ENCODE results near the gene DNAH2. TPM values are rescaled to one million over a fixed set of nuclear protein-coding genes. Genes with fewer than 3 reads are reported as not detected.
A peak's percentile ranks its signal among the peaks of the same experiment; 100 is the strongest.

Gene DNAH2
- total and polyA plus RNA-seq, 9 of the 15 experiments (the other 6 are each of a cell fraction or from before 2014, with no cell fraction given): 0.03 TPM; not detected in 8

DNA sequence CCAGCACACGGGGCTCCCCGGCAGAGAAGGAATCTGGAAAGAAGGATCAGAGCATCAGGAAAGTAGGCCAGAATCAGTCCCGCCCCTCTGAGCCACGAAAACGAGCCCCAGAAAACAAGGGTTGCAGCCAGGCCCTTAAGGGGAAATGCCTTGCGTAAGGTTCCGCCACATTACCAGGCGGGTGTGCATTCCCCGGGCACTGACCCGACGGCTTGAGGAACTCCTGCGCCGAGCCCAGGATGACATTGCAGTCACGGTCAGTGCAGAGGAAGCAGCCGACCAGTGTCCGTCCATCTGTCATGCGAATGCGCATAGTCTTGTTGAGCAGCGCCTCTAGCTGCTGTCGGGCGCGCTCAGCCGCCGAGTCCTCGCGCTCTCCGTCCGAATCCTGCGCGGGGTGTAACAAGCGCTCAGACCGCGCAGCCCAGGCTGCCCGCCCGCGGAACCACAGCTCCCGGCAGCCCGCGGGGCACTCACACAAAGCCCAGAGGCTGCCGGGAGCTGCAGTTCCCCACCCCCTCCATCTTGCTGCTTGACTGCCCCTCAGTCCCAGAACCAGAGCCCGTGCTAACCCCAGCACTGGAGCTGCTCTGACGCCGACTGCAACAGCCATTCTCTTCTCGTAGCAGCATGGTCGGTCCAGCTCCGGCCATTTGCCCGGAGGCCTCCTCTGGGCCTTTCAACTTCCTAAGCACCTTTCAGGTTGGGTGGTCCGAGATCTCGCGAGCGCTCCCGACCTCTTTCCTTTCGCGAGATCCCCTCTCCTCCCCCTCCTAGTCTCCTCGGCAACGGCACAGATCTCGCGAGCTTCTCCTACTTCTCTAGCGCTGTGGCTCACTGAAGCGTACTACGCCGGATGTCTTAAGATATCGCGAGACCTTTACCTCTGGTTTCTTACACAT is 139.5 kb downstream of the DNAH2 start, which contains the start of gene NAA38 (continued):
- TF ChIP-seq, protein P1, sequence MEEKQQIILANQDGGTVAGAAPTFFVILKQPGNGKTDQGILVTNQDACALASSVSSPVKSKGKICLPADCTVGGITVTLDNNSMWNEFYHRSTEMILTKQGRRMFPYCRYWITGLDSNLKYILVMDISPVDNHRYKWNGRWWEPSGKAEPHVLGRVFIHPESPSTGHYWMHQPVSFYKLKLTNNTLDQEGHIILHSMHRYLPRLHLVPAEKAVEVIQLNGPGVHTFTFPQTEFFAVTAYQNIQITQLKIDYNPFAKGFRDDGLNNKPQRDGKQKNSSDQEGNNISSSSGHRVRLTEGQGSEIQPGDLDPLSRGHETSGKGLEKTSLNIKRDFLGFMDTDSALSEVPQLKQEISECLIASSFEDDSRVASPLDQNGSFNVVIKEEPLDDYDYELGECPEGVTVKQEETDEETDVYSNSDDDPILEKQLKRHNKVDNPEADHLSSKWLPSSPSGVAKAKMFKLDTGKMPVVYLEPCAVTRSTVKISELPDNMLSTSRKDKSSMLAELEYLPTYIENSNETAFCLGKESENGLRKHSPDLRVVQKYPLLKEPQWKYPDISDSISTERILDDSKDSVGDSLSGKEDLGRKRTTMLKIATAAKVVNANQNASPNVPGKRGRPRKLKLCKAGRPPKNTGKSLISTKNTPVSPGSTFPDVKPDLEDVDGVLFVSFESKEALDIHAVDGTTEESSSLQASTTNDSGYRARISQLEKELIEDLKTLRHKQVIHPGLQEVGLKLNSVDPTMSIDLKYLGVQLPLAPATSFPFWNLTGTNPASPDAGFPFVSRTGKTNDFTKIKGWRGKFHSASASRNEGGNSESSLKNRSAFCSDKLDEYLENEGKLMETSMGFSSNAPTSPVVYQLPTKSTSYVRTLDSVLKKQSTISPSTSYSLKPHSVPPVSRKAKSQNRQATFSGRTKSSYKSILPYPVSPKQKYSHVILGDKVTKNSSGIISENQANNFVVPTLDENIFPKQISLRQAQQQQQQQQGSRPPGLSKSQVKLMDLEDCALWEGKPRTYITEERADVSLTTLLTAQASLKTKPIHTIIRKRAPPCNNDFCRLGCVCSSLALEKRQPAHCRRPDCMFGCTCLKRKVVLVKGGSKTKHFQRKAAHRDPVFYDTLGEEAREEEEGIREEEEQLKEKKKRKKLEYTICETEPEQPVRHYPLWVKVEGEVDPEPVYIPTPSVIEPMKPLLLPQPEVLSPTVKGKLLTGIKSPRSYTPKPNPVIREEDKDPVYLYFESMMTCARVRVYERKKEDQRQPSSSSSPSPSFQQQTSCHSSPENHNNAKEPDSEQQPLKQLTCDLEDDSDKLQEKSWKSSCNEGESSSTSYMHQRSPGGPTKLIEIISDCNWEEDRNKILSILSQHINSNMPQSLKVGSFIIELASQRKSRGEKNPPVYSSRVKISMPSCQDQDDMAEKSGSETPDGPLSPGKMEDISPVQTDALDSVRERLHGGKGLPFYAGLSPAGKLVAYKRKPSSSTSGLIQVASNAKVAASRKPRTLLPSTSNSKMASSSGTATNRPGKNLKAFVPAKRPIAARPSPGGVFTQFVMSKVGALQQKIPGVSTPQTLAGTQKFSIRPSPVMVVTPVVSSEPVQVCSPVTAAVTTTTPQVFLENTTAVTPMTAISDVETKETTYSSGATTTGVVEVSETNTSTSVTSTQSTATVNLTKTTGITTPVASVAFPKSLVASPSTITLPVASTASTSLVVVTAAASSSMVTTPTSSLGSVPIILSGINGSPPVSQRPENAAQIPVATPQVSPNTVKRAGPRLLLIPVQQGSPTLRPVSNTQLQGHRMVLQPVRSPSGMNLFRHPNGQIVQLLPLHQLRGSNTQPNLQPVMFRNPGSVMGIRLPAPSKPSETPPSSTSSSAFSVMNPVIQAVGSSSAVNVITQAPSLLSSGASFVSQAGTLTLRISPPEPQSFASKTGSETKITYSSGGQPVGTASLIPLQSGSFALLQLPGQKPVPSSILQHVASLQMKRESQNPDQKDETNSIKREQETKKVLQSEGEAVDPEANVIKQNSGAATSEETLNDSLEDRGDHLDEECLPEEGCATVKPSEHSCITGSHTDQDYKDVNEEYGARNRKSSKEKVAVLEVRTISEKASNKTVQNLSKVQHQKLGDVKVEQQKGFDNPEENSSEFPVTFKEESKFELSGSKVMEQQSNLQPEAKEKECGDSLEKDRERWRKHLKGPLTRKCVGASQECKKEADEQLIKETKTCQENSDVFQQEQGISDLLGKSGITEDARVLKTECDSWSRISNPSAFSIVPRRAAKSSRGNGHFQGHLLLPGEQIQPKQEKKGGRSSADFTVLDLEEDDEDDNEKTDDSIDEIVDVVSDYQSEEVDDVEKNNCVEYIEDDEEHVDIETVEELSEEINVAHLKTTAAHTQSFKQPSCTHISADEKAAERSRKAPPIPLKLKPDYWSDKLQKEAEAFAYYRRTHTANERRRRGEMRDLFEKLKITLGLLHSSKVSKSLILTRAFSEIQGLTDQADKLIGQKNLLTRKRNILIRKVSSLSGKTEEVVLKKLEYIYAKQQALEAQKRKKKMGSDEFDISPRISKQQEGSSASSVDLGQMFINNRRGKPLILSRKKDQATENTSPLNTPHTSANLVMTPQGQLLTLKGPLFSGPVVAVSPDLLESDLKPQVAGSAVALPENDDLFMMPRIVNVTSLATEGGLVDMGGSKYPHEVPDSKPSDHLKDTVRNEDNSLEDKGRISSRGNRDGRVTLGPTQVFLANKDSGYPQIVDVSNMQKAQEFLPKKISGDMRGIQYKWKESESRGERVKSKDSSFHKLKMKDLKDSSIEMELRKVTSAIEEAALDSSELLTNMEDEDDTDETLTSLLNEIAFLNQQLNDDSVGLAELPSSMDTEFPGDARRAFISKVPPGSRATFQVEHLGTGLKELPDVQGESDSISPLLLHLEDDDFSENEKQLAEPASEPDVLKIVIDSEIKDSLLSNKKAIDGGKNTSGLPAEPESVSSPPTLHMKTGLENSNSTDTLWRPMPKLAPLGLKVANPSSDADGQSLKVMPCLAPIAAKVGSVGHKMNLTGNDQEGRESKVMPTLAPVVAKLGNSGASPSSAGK (IDR thresholded peaks at IDR 0.05): no peak; the same call in 1 of the 2 replicates
- TF ChIP-seq RUNX1 (IDR thresholded peaks at IDR 0.05; ENCODE audit: low read depth) (no peak), FOS (IDR thresholded peaks at IDR 0.05; ENCODE audit: extremely low read depth, insufficient read length) (no peak), CHD4 (IDR thresholded peaks at IDR 0.05; ENCODE audit: insufficient read depth, insufficient replicate concordance, low read depth, low read length, poor library complexity, severe bottlenecking) (no peak), CHD1 (IDR thresholded peaks at IDR 0.05; ENCODE audit: low read length) (no peak), CHD2 (IDR thresholded peaks at IDR 0.05; ENCODE audit: low read depth, low read length) (peak; percentile 98), ZNF316 (IDR thresholded peaks at IDR 0.05) (peak; percentile 46)
- TF ChIP-seq, protein P2, sequence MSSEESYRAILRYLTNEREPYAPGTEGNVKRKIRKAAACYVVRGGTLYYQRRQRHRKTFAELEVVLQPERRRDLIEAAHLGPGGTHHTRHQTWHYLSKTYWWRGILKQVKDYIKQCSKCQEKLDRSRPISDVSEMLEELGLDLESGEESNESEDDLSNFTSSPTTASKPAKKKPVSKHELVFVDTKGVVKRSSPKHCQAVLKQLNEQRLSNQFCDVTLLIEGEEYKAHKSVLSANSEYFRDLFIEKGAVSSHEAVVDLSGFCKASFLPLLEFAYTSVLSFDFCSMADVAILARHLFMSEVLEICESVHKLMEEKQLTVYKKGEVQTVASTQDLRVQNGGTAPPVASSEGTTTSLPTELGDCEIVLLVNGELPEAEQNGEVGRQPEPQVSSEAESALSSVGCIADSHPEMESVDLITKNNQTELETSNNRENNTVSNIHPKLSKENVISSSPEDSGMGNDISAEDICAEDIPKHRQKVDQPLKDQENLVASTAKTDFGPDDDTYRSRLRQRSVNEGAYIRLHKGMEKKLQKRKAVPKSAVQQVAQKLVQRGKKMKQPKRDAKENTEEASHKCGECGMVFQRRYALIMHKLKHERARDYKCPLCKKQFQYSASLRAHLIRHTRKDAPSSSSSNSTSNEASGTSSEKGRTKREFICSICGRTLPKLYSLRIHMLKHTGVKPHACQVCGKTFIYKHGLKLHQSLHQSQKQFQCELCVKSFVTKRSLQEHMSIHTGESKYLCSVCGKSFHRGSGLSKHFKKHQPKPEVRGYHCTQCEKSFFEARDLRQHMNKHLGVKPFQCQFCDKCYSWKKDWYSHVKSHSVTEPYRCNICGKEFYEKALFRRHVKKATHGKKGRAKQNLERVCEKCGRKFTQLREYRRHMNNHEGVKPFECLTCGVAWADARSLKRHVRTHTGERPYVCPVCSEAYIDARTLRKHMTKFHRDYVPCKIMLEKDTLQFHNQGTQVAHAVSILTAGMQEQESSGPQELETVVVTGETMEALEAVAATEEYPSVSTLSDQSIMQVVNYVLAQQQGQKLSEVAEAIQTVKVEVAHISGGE (CRISPR knock-in tag; IDR thresholded peaks at IDR 0.05): no peak

Data from K562 (cell line).